Hypothalamus (tissue), 51 donors: ENCODE measurements around the gene SEMA6A.

Experiments
- DNase-seq, 51 donors: peaks; one replicate each; lab custom pipeline; 2025; lab: John Stamatoyannopoulos, UW

SEMA6A gene

GRCh38 chr5:116574367-116575325 lies at the start of gene SEMA6A:
SEMA6A (minus strand) TSS chr5:116574823; CDS start chr5:116504944, 69,879 bp downstream.
- DNase-seq: peak; percentile 47 to 94 (median 88)

GRCh38 chr5:116622375-116623050 lies 47.9 kb upstream of the SEMA6A start:
- peak in 25 of 51 donors; percentile 1 to 49 (median 19) for DNase-seq

- no peak for DNase-seq
These were observed 47.0 kb upstream of the SEMA6A start for GRCh38 chr5:116621599-116621998.

- DNase-seq: no peak
These were observed 42.3 kb upstream of the SEMA6A start for GRCh38 chr5:116616876-116617275.

GRCh38 chr5:116614603-116614920 lies 39.9 kb upstream of the SEMA6A start:
- no peak for DNase-seq

GRCh38 chr5:116613445-116613844 lies 38.8 kb upstream of the SEMA6A start:
- no peak for DNase-seq

- no peak for DNase-seq
These were observed 37.8 kb upstream of the SEMA6A start for GRCh38 chr5:116612431-116612830.

- DNase-seq: peak in 18 of 51 donors; percentile 1 to 33 (median 14)
These were observed 30.9 kb upstream of the SEMA6A start for GRCh38 chr5:116605310-116606070.

- no peak for DNase-seq
These were observed 30.2 kb upstream of the SEMA6A start for GRCh38 chr5:116604805-116605204.

- DNase-seq: no peak
These were observed 26.3 kb upstream of the SEMA6A start for GRCh38 chr5:116600876-116601275.

GRCh38 chr5:116598911-116599310 lies 24.3 kb upstream of the SEMA6A start:
- no peak for DNase-seq

GRCh38 chr5:116595498-116595897 lies 20.9 kb upstream of the SEMA6A start:
- no peak for DNase-seq

GRCh38 chr5:116593340-116593739 lies 18.7 kb upstream of the SEMA6A start:
- no peak for DNase-seq

- no peak for DNase-seq
These were observed 10.6 kb upstream of the SEMA6A start for GRCh38 chr5:116585227-116585626.

- DNase-seq: no peak
These were observed 9.2 kb upstream of the SEMA6A start for GRCh38 chr5:116583862-116584222.

GRCh38 chr5:116583085-116583861 lies 8.7 kb upstream of the SEMA6A start:
- no peak for DNase-seq

- DNase-seq: peak in 1 of 51 donors; percentile 3
These were observed 7.3 kb upstream of the SEMA6A start for GRCh38 chr5:116581910-116582309.

GRCh38 chr5:116579144-116579543 lies 4.5 kb upstream of the SEMA6A start:
- DNase-seq: no peak

GRCh38 chr5:116578676-116579075 lies 4.1 kb upstream of the SEMA6A start:
- no peak for DNase-seq

- no peak for DNase-seq
These were observed 2.6 kb upstream of the SEMA6A start for GRCh38 chr5:116577064-116577788.
